ENCODE results near the gene COBL.

- TF ChIP-seq POLR2A (IDR thresholded peaks at IDR 0.05; ENCODE audit: low read depth, low read length) (no peak), ZNF592 (IDR thresholded peaks at IDR 0.05) (no peak), GABPA (IDR thresholded peaks at IDR 0.05; ENCODE audit: low read depth) (no peak), TAF1 (IDR thresholded peaks at IDR 0.05; ENCODE audit: borderline replicate concordance, low read depth, low read length) (no peak), KAT2A (conservative IDR thresholded peaks at IDR 0.05; ENCODE audit: control insufficient read depth, low read depth, low read length) (no peak), USF1 (IDR thresholded peaks at IDR 0.05; ENCODE audit: borderline replicate concordance, extremely low read length, insufficient read depth, low read depth, low read length) (no peak), SUZ12 (IDR thresholded peaks at IDR 0.05; ENCODE audit: unreplicated experiment) (no peak), CBFB (IDR thresholded peaks at IDR 0.05; ENCODE audit: low read depth) (no peak), JUND (IDR thresholded peaks at IDR 0.05; ENCODE audit: low read depth, low read length) (no peak), NRF1 (conservative IDR thresholded peaks at IDR 0.05; ENCODE audit: low read depth, low read length) (no peak)
These were observed 98.8 kb downstream of the COBL start for GRCh38 chr7:51217804-51218203.

All from GM12878 (cell line).